Thoracic aorta (tissue), 2 donors: ENCODE data around the gene MAST3. TPM values are rescaled to one million over a fixed set of nuclear protein-coding genes. Genes with fewer than 3 reads are reported as not detected.

Source experiments
- ATAC-seq: fragments of 150-250 bp; one replicate; pipeline ENCODE4 v1.8.0; 2017; ENCODE audit warnings: low read depth; ENCODE audit not compliant: insufficient number of reproducible peaks, low FRiP score
- DNase-seq: peaks from one replicate; pipeline ENCODE4 v3.0.0-alpha.2; 2020; ENCODE audit warnings: low spot score
- H3K27ac ChIP-seq, 2 donors: fragments of 200-600 bp; sonication (generic); 1 replicate in 1 of 2; 2 replicates in 1 of 2; pipeline ENCODE4 v1.5.1; 2016; ENCODE audit warnings: mild to moderate bottlenecking in 2 of 2, moderate library complexity in 2 of 2
- H3K27me3 ChIP-seq: fragments of 200-600 bp; sonication (generic); replicated peaks from 2 replicates; pipeline ENCODE4 v1.6.0; 2016; ENCODE audit warnings: mild to moderate bottlenecking; ENCODE audit not compliant: insufficient read depth
- H3K36me3 ChIP-seq: fragments of 200-600 bp; sonication (generic); one replicate; pipeline ENCODE4 v1.5.1; 2016
- H3K4me1 ChIP-seq, 2 donors: fragments of 200-600 bp; sonication (generic); 1 replicate in 1 of 2; 2 replicates in 1 of 2; pipeline versions ENCODE4 v1.5.1 to v1.6.0; 2016; ENCODE audit warnings: low read depth in 2 of 2, mild to moderate bottlenecking in 1 of 2; ENCODE audit not compliant: control insufficient read depth in 1 of 2
- H3K4me3 ChIP-seq: fragments of 200-600 bp; sonication (generic); 2 replicates; pipeline ENCODE4 v1.5.1; 2016; ENCODE audit warnings: mild to moderate bottlenecking
- H3K9me3 ChIP-seq: fragments of 200-600 bp; sonication (generic); 2 replicates; pipeline ENCODE4 v1.5.1; 2016
- total RNA-seq, 2 donors: library from RNA; depleted of rRNA; stranded (reverse); fragments of >200 nt; gene quantifications; one replicate each; pipeline versions ENCODE4 v1.1.0 to v1.2.3, GENCODE V29; 2016
- TF ChIP-seq, protein P1 (sequence below): fragments of 200-600 bp; sonication (generic); IDR thresholded peaks from one replicate; pipeline ENCODE4 v1.5.1; 2019; ENCODE audit warnings: antibody characterized with exemption

The MAST3 gene
- total RNA-seq = 10 to 100 TPM; 18.7 to 27.8 TPM

DNA sequence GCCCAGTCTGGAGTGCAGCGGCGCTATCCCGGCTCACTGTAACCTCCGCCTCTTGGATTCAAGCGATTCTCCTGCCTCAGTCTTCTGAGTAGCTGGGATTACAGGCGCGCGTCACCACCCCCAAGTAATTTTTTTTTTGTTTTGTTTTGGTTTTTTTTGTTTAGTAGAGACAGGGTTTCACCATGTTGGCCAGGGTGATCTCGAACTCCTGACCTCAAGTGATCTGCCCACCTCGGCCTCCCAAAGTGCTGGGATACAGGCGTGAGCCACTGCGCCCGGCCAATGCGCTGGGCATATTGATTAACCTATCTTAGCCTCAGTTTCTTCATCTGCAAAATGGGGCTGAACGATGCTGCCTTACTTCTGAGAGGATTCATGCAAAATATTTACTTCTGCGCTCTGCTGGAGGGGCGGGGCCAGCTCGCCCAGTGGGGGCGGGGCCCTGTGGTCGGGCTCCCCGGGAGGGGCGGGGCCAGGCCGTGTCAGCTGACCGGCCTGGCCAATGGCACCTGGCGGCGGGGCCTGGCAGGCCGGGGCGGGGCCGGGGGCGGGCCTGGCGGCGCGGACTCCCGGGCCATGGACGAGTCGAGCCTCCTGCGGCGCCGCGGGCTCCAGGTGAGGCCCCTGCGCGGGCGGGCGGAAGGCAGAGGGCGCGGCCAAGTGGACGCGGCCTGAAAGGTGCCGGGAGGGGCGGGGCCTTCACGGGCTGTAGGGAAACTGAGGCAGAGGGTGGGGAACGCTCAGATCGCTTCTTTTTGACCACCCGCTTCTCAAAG is at the start of gene MAST3:
MAST3 (plus strand) TSS at position 562 of the 776 bp plus-strand sequence; CDS start at position 577, 15 bp downstream.
- DNase-seq = no peak

DNA sequence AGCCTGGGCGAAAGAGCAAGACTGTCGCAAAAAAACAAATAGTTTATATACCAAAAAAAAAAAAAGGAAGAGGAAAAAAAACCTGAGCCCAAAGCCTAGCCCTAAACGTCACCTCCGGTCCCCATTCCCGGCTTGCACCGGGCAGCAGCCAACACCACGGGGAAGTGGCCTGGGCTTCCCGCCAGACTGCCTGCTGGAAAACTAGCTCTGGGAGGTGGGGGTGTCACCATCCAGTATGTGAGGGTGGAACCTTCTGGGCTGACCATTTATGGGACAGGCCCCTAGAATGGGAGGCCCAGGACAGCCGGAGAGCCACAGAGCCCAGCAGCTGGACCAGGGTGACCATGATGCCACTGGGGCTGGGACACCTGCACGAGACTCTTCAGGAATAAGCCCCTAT is 48.2 kb upstream of the MAST3 start:
- TF ChIP-seq, protein P1, sequence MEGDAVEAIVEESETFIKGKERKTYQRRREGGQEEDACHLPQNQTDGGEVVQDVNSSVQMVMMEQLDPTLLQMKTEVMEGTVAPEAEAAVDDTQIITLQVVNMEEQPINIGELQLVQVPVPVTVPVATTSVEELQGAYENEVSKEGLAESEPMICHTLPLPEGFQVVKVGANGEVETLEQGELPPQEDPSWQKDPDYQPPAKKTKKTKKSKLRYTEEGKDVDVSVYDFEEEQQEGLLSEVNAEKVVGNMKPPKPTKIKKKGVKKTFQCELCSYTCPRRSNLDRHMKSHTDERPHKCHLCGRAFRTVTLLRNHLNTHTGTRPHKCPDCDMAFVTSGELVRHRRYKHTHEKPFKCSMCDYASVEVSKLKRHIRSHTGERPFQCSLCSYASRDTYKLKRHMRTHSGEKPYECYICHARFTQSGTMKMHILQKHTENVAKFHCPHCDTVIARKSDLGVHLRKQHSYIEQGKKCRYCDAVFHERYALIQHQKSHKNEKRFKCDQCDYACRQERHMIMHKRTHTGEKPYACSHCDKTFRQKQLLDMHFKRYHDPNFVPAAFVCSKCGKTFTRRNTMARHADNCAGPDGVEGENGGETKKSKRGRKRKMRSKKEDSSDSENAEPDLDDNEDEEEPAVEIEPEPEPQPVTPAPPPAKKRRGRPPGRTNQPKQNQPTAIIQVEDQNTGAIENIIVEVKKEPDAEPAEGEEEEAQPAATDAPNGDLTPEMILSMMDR = no peak
- Histone ChIP-seq H3K4me1 (peaks cover 41 to 72% of the 10 kb centered on the region in 2 donors), H3K4me3 (peak overlapping the region; percentile 15), H3K9me3 (no peaks in the 10 kb centered on the region), H3K27ac (peak overlapping the region; percentile 96), H3K36me3 (no peaks in the 10 kb centered on the region), H3K27me3 (no peaks in the 10 kb centered on the region)
- ATAC-seq (peak; percentile 68), DNase-seq (peak; percentile 82)

More for the DNA sequence above, at the start of gene MAST3:
- TF ChIP-seq, protein P1 = no peak
- Histone ChIP-seq H3K27me3 (no peaks in the 10 kb centered on the region), H3K36me3 (no peaks in the 10 kb centered on the region), H3K27ac (peak within 1 kb of the TSS in 1 of 2 donors; percentile 15), H3K9me3 (no peaks in the 10 kb centered on the region), H3K4me1 (peaks cover 16 to 48% of the 10 kb centered on the region in 2 donors), H3K4me3 (peak within 1 kb of the TSS; percentile 77)
- peak; percentile 63 for ATAC-seq

DNA sequence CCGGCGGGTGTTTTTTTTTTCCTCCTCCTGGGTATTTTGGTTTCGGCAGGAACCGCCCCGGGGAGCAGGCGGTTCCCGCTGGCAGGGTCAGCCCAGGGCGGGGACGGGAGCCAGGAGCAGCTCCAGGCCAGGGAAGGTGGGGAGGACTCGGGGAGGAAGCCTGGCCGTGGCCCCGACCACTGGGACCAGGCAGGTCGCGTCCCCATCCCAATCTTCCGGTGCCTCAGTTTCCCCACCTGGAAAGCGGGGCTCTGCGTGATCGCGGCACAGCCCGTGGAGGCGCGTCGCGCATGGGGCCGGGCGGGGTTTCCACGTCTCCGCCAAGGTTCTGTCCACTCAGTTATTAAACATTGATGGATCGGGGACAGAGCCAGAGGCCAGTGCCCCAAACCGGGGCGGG is 45.7 kb upstream of the MAST3 start:
- TF ChIP-seq, protein P1 = no peak
- Histone ChIP-seq H3K36me3 (no peaks in the 10 kb centered on the region), H3K9me3 (no peaks in the 10 kb centered on the region), H3K27me3 (no peaks in the 10 kb centered on the region), H3K4me3 (peak overlapping the region; percentile 53), H3K27ac (peak overlapping the region; percentile 96), H3K4me1 (peaks cover 32 to 55% of the 10 kb centered on the region in 2 donors)
- ATAC-seq (peak; percentile 17), DNase-seq (no peak)

DNA sequence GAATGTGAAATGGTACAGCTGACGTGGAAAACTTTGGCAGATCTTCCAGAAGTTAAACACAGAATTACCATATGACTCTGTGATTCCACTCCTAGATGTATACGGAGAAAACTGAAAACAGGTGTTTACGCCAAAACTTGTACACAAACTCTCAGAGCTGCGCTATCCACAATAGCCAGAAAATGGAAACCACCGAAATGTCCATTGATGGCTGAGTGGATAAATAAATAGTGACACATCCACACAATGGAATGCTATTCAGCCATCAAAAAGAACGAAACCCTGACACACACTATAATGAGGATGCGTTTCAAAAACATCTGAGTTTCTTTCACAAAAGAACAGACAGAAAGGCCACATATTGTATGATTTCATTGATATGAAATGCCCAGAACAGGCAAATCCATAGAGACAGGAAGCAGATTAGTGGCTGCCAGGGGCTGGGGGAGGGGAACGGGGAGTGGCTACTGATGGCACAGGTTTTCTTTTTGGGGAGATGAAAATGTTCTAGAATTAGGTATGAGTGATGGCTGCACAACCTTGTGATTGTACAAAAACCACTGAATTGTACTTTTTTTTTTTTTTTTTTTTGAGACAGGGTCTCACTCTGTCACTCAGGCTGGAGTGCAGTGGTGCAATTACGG is 43.9 kb upstream of the MAST3 start:
- peak overlapping the region; percentile 75 to 96 for H3K27ac ChIP-seq

DNA sequence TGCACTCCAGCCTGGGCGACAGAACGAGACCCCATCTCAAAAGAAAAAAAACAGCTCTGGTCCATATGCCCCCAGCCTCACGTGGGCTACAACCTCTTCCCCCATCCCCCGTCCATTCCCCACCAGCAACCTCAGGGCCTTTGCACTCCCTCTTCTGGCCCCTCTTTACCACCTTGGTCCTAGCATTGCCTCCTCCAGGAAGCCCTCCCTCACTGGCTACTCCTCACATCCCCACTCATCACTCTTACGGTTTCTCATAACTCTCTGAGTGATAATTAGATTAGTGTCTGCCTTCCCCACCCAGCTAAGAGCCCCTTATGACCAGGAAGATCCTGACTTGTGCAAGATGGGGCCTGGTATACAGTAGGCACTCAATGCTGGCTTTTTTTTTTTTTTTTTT is 41.6 kb upstream of the MAST3 start:
- ATAC-seq (no peak), DNase-seq (no peak)
- Histone ChIP-seq H3K27me3 (no peaks in the 10 kb centered on the region), H3K9me3 (no peaks in the 10 kb centered on the region), H3K36me3 (no peaks in the 10 kb centered on the region), H3K27ac (no peak overlapping the region), H3K4me1 (peaks cover 15 to 38% of the 10 kb centered on the region in 2 donors), H3K4me3 (no peak overlapping the region)
- TF ChIP-seq, protein P1 = no peak

More for the DNA sequence above, 43.9 kb upstream of the MAST3 start:
- Histone ChIP-seq H3K9me3 (no peaks in the 10 kb centered on the region), H3K36me3 (no peaks in the 10 kb centered on the region), H3K27me3 (no peaks in the 10 kb centered on the region), H3K4me3 (no peak overlapping the region), H3K4me1 (peaks cover 30 to 61% of the 10 kb centered on the region in 2 donors)
- TF ChIP-seq, protein P1 = no peak
- no peak for ATAC-seq
- DNase-seq = no peak
